Endothelial cell of umbilical vein (primary cell): ENCODE results near the gene DCHS1. TPM values are rescaled to one million over a fixed set of nuclear protein-coding genes. Genes with fewer than 3 reads are reported as not detected.

Source experiments
- BruUV-seq: library from RNA; stranded (reverse); fragments of 400-500 nt; replicated peaks from 2 replicates; lab custom pipeline; 2021; lab: Mats Ljungman, UMichigan
- CTCF ChIA-PET: fragments of 300-600, 350-600 bp; sonication (Branson Sonifier 250); formaldehyde crosslinking; loops from one replicate; lab custom pipeline; 2021; ENCODE audit warnings: antibody characterized with exemption, inconsistent platforms; lab: Charles Lee
- POLR2A ChIA-PET: fragments of 300-600, 350-600 bp; sonication (Branson Sonifier 250); formaldehyde crosslinking; loops from one replicate; lab custom pipeline; 2021; ENCODE audit warnings: antibody characterized with exemption, inconsistent platforms; lab: Charles Lee
- DNase-seq: peaks from one replicate; pipeline ENCODE4 v3.0.0-alpha.2; 2011; ENCODE audit warnings: low read depth, low spot score
- FAIRE-seq: peaks from 2 replicates; lab custom pipeline; 2011; peaks lifted over from hg19 to GRCh38; lab: Jason Lieb, UNC
- H2AFZ ChIP-seq: 2 replicates; pipeline ENCODE4 v1.6.0; 2012; ENCODE audit warnings: low read depth, low read length, control low read depth, inconsistent platforms
- H3K27ac ChIP-seq: 2 replicates; pipeline ENCODE4 v1.5.1; 2011; ENCODE audit warnings: low read depth, mild to moderate bottlenecking, control low read depth, low read length, moderate library complexity; ENCODE audit not compliant: insufficient read depth
- H3K27me3 ChIP-seq, 2 experiments: 2 replicates each; pipeline versions ENCODE4 v1.6.0 to v1.6.1; 2011; ENCODE audit warnings: low read length in 2 of 2, mixed read lengths in 1 of 2; ENCODE audit not compliant: control insufficient read depth in 2 of 2, insufficient read depth in 2 of 2
- H3K36me3 ChIP-seq, 2 experiments: 2 replicates in 1 of 2; 3 replicates in 1 of 2; pipeline ENCODE4 v1.5.1; 2011; ENCODE audit warnings: low read length in 2 of 2, mild to moderate bottlenecking in 1 of 2, moderate library complexity in 1 of 2; ENCODE audit not compliant: control insufficient read depth in 2 of 2, insufficient read depth in 2 of 2; ENCODE audit errors: extremely low read depth in 1 of 2
- H3K4me1 ChIP-seq: 3 replicates; pipeline ENCODE4 v1.5.1; 2011; ENCODE audit warnings: mild to moderate bottlenecking, low read length; ENCODE audit not compliant: control insufficient read depth, insufficient read depth; ENCODE audit errors: extremely low read depth
- H3K4me2 ChIP-seq: 2 replicates; pipeline ENCODE4 v1.6.1; 2011; ENCODE audit warnings: low read length, control low read depth, mixed read lengths; ENCODE audit not compliant: insufficient read depth
- H3K4me3 ChIP-seq, 3 experiments: fragments of 200-600 bp in 1 of 3; sonication (generic), shearing (Covaris generic) in 1 of 3; replicated peaks in 1 of 3; 2 replicates each; pipeline ENCODE4 v1.5.1; 2011 to 2016; ENCODE audit warnings: control low read depth in 3 of 3, low read length in 3 of 3, mild to moderate bottlenecking in 2 of 3, inconsistent platforms in 1 of 3, low read depth in 1 of 3, moderate library complexity in 1 of 3; ENCODE audit not compliant: insufficient read depth in 1 of 3
- H3K79me2 ChIP-seq: 2 replicates; pipeline ENCODE4 v1.6.0; 2012; ENCODE audit warnings: low read length, inconsistent platforms; ENCODE audit not compliant: control insufficient read depth, insufficient read depth
- H3K9ac ChIP-seq: replicated peaks from 2 replicates; pipeline ENCODE3; 2011; ENCODE audit warnings: low read length, control low read depth; ENCODE audit not compliant: insufficient read depth; ENCODE audit errors: extremely low read depth
- H3K9me1 ChIP-seq: replicated peaks from 3 replicates; pipeline ENCODE4 v1.6.0; 2011; ENCODE audit warnings: mild to moderate bottlenecking, low read length; ENCODE audit not compliant: control insufficient read depth, insufficient read depth; ENCODE audit errors: extremely low read depth
- H3K9me3 ChIP-seq: replicated peaks from 2 replicates; pipeline ENCODE4 v1.5.1; 2012; ENCODE audit warnings: low read length, inconsistent platforms; ENCODE audit not compliant: control insufficient read depth, insufficient read depth
- H4K20me1 ChIP-seq: replicated peaks from 2 replicates; pipeline ENCODE3; 2011; ENCODE audit warnings: mild to moderate bottlenecking, low read length; ENCODE audit not compliant: control insufficient read depth, insufficient read depth; ENCODE audit errors: extremely low read depth
- EZH2 ChIP-seq: IDR thresholded peaks from 2 replicates; pipeline ENCODE4 v1.6.1; 2012; ENCODE audit warnings: borderline replicate concordance, low read depth, mild to moderate bottlenecking, moderate library complexity, low read length, inconsistent platforms; ENCODE audit not compliant: severe bottlenecking
- FOS ChIP-seq: IDR thresholded peaks from 2 replicates; pipeline ENCODE4 v1.6.1; 2011; ENCODE audit warnings: mild to moderate bottlenecking, low read length, moderate library complexity, borderline replicate concordance; ENCODE audit not compliant: insufficient read depth
- GATA2 ChIP-seq: IDR thresholded peaks from 2 replicates; pipeline ENCODE4 v1.7.0; 2011; ENCODE audit warnings: low read depth, mild to moderate bottlenecking, moderate library complexity, mixed read lengths, low read length; ENCODE audit not compliant: insufficient read length, insufficient read depth
- JUN ChIP-seq: IDR thresholded peaks from 2 replicates; pipeline ENCODE4 v1.6.1; 2011; ENCODE audit warnings: borderline replicate concordance, low read depth; ENCODE audit not compliant: insufficient read length, insufficient read depth
- MYC ChIP-seq: IDR thresholded peaks from one replicate; pipeline ENCODE4 v1.6.1; 2011; ENCODE audit warnings: mild to moderate bottlenecking, low read depth, low read length
- POLR2A ChIP-seq: IDR thresholded peaks from 2 replicates; pipeline ENCODE4 v1.6.1; 2012; ENCODE audit warnings: low read depth, mild to moderate bottlenecking, control low read depth, low read length
- POLR2AphosphoS5 ChIP-seq: IDR thresholded peaks from 2 replicates; pipeline ENCODE4 v1.6.1; 2012; ENCODE audit warnings: low read depth, mild to moderate bottlenecking, control low read depth, low read length, moderate library complexity; ENCODE audit not compliant: insufficient read depth
- dilution Hi-C: fragments of 300-500 bp; cut with MboI; formaldehyde crosslinking; loops from one replicate; pipeline ENCODE4 v1.15.0; 2019; ENCODE audit warnings: low sequenced_read_pairs; ENCODE audit not compliant: extremely low pct_ligation_motif_present
- intact Hi-C: fragments of 100-400 bp; cut with micrococcal nuclease; formaldehyde crosslinking; loops from one replicate; pipeline ENCODE4 v1.10.0; 2022
- polyA plus RNA-seq, 4 experiments: library from polyadenylated mRNA; depleted of rRNA in 3 of 4; stranded (reverse) in 3 of 4; unstranded in 1 of 4; fragments of >200 nt; gene quantifications; 2 replicates each; pipeline versions ENCODE4 v1.2.1 to v1.2.3, GENCODE V29; 2011 to 2012; ENCODE audit warnings: missing spikeins in 1 of 4
- total RNA-seq: library from RNA; stranded (reverse); gene quantifications from 2 replicates; pipeline ENCODE4 v1.2.3, GENCODE V29; 2021
- TF ChIP-seq, protein P1 (sequence below), 2 donors: IDR thresholded peaks; 1 replicate in 1 of 2; 2 replicates in 1 of 2; pipeline ENCODE4 v1.5.1; 2011; ENCODE audit warnings: low read length in 2 of 2, mild to moderate bottlenecking in 2 of 2, moderate library complexity in 2 of 2, control low read depth in 1 of 2, inconsistent platforms in 1 of 2, low read depth in 1 of 2; ENCODE audit not compliant: insufficient read depth in 1 of 2; ENCODE audit errors: extremely low read depth in 1 of 2
- TF ChIP-seq, protein P2 (sequence below): IDR thresholded peaks from 2 replicates; pipeline ENCODE4 v1.6.1; 2011; ENCODE audit not compliant: insufficient read depth, insufficient read length

The DCHS1 gene
- total and polyA plus RNA-seq, 2 donors (not counting 3 experiments of a cell fraction or from before 2014, with no cell fraction given), result 56.2 to 73.0 TPM

DNA sequence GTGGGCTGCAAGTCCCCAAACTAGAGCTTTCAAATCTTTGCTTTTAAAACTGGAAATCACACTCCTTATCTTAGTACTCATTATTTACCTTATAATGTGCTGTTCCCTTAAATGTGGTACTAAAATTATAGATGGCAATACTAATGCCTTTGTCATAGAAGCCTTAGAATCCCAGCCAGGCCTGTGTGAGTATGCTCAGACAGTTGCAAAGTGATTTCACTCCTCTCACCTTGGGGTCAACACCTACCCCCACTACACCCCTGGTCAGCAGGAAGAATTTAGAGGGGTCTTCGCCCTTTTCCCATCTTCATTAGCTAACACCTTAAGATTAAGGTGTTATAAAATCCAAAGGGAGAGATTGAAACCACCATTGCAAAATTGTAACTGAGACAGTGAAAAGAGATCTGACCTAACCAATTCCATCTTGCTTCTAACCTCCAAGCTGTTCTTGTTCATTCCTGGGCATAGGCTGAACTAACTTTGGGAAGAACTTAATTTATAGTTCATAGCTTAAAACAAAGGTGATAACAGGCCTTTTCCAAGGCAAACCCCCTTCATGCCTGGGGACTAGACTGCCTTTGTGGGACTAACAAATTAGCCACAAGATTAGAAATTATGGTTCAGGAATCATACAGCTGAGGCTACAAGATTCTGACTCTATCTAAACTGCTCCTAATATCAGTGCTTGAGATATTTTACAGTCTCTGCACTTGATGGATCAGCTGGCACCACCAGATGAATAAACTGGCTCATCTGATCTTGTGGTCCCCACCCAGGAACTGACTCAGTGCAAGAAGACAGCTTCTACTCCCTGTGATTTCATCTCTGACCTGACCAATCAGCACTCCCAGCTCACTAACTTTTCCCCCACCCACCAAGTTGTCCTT, 38.0 kb upstream of the DCHS1 start:
- peak; percentile 56 for TF ChIP-seq GATA2
- peak; percentile 50 for TF ChIP-seq POLR2AphosphoS5
- no peak for TF ChIP-seq POLR2A
- TF ChIP-seq MYC, result no peak
- peak; percentile 61 for TF ChIP-seq FOS
- CTCF ChIA-PET, result interaction anchor here (0.8 to 0.9 kb wide), 3 partner anchors 10 to 162 kb away, joined by 4 to 5 read pairs (median 5); no protein-coding TSS in a partner anchor
- dilution Hi-C loops (no loop called here), intact Hi-C loops (no loop called here)
- Histone ChIP-seq H3K27ac (peak overlapping the region; percentile 88), H3K4me3 (no peak overlapping the region), H3K9me1 (no peaks in the 10 kb centered on the region), H3K9me3 (no peaks in the 10 kb centered on the region), H3K4me1 (peaks cover 31% of the 10 kb centered on the region), H3K27me3 (no peaks in the 10 kb centered on the region), H3K9ac (no peak overlapping the region), H3K79me2 (no peaks in the 10 kb centered on the region), H4K20me1 (no peaks in the 10 kb centered on the region), H2AFZ (no peak overlapping the region), H3K36me3 (no peaks in the 10 kb centered on the region), H3K4me2 (peak overlapping the region; percentile 86)
- FAIRE-seq, result peak; percentile 66
- BruUV-seq, result TSS peak; percentile 44
- POLR2A ChIA-PET, result interaction anchor here (1.1 kb wide), 1 partner anchor 10 kb away, joined by 3 read pairs; the partner anchor contains the start of gene MRPL17
- peak; percentile 33 for DNase-seq

DNA sequence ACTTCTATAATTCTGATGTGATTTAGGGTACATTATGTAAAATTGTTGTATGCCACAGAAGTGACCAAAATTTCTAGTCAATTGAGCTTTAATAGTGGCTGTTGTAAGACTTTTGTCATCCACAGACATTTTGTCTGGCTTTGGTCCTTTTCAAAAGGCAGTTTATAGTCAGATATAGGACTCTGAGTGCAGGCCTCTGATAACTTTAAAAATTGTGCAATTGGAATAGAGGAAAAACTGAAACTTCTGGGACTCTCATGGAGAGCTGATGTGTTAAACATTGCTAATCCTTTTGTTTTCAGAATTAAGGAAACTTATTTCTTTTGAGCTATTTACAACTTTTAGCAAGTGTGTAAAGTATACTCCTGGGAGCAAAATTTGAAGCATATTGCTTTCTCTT, 36.5 kb upstream of the DCHS1 start:
- CTCF ChIA-PET, result interaction anchor here (1.0 kb wide), 1 partner anchor 161 kb away, joined by 3 read pairs; no protein-coding TSS in a partner anchor
- no TSS peak for BruUV-seq
- H3K4me2 ChIP-seq, result no peak overlapping the region
- H3K9ac ChIP-seq, result no peak overlapping the region
- H3K4me1 ChIP-seq, result peaks cover 31% of the 10 kb centered on the region
- no peaks in the 10 kb centered on the region for H3K9me3 ChIP-seq
- H3K4me3 ChIP-seq, result no peak overlapping the region
- DNase-seq (no peak), FAIRE-seq (no peak)
- POLR2A ChIA-PET, result interaction anchor here (0.6 kb wide), 1 partner anchor 57 kb away, joined by 3 read pairs; no protein-coding TSS in a partner anchor
- no peaks in the 10 kb centered on the region for H3K36me3 ChIP-seq
- no peak overlapping the region for H2AFZ ChIP-seq
- H3K79me2 ChIP-seq, result no peaks in the 10 kb centered on the region
- H4K20me1 ChIP-seq, result no peaks in the 10 kb centered on the region
- dilution Hi-C loops (no loop called here), intact Hi-C loops (no loop called here)
- H3K9me1 ChIP-seq, result no peaks in the 10 kb centered on the region
- no peak overlapping the region for H3K27ac ChIP-seq
- TF ChIP-seq EZH2 (no peak), FOS (no peak), JUN (no peak), MYC (no peak), POLR2AphosphoS5 (no peak), POLR2A (no peak), GATA2 (no peak)
- TF ChIP-seq, protein P1, sequence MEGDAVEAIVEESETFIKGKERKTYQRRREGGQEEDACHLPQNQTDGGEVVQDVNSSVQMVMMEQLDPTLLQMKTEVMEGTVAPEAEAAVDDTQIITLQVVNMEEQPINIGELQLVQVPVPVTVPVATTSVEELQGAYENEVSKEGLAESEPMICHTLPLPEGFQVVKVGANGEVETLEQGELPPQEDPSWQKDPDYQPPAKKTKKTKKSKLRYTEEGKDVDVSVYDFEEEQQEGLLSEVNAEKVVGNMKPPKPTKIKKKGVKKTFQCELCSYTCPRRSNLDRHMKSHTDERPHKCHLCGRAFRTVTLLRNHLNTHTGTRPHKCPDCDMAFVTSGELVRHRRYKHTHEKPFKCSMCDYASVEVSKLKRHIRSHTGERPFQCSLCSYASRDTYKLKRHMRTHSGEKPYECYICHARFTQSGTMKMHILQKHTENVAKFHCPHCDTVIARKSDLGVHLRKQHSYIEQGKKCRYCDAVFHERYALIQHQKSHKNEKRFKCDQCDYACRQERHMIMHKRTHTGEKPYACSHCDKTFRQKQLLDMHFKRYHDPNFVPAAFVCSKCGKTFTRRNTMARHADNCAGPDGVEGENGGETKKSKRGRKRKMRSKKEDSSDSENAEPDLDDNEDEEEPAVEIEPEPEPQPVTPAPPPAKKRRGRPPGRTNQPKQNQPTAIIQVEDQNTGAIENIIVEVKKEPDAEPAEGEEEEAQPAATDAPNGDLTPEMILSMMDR (IDR thresholded peaks at IDR 0.05; ENCODE audit: extremely low read depth in 1 of 2, insufficient read depth in 1 of 2, low read depth in 1 of 2, low read length in 2 of 2), result no peak
- TF ChIP-seq, protein P2, sequence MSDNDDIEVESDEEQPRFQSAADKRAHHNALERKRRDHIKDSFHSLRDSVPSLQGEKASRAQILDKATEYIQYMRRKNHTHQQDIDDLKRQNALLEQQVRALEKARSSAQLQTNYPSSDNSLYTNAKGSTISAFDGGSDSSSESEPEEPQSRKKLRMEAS, result no peak
- H3K27me3 ChIP-seq, result no peaks in the 10 kb centered on the region
